HG03520 (cell line): ENCODE measurements around the gene NF1.

Experiments used
- ATAC-seq: cut with Tn5 transposase; IDR thresholded peaks from one replicate; pipeline ENCODE4 v1.9.1; 2021; ENCODE audit warnings: mild to moderate bottlenecking, moderate library complexity; ENCODE audit not compliant: unreplicated experiment

NF1 gene

GRCh38 chr17:31397256-31397939, 302.6 kb downstream of the NF1 start:
- no peak for ATAC-seq

GRCh38 chr17:31398381-31399311, 303.9 kb downstream of the NF1 start:
- no peak for ATAC-seq

DNA sequence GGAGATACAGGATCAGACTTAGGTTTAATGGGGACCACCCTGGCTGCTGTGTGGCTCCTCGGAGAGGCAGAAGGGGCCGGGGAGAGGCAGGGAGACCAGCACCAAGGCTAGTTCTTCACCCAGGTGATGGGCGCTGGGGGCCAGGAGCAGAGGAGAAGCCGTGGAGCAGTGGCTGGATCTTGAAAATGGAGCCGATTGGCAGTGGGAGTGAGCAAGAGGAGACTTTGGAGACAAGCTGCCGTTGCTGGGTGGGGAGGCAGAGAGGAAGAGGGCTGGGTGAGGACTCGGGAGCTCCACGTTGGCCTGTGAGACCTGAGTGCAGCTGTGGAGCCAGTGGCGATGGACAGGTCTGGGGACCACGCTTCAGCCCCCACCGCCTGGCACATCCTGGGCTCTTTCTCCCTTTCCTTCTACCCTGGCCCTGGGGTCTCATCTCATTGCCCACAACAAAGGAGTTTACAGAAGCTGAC, 305.7 kb downstream of the NF1 start:
- no peak for ATAC-seq

DNA sequence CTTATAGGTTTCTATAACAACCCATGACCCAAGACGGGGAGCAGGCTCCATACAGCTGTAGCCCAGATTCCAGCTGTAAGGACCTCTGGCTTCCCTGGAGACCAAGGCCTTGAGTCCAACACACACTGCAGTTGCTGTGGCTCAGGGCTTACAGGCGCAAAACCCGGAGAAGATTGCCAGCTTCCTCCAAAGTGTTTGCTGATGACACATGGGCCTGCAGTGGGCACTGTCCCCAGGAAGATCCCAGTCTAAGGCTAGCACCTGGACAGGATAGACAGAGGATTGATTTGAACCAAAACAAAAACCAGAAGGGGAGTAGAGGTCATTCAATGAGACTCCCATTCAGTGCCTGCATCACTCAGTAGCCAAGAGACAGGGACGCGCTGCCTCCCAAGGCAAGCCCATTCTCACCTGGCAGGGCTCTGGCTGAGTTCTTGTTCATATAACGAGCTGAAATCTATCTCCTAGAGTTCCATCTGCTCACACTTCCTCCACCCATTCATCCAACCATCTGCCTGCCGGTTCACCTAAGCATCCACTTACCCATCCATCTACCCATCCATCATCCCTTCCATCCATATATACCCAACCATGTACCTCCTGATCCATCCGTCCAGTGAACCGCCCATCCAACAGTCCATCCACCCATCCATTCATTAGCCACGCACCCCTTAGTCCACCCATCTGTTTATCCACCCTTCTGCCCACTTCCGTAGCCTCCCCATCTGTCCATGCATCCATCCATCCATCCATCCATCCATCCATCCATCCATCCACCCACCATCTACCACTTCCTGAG, 306.9 kb downstream of the NF1 start:
- no peak for ATAC-seq

DNA sequence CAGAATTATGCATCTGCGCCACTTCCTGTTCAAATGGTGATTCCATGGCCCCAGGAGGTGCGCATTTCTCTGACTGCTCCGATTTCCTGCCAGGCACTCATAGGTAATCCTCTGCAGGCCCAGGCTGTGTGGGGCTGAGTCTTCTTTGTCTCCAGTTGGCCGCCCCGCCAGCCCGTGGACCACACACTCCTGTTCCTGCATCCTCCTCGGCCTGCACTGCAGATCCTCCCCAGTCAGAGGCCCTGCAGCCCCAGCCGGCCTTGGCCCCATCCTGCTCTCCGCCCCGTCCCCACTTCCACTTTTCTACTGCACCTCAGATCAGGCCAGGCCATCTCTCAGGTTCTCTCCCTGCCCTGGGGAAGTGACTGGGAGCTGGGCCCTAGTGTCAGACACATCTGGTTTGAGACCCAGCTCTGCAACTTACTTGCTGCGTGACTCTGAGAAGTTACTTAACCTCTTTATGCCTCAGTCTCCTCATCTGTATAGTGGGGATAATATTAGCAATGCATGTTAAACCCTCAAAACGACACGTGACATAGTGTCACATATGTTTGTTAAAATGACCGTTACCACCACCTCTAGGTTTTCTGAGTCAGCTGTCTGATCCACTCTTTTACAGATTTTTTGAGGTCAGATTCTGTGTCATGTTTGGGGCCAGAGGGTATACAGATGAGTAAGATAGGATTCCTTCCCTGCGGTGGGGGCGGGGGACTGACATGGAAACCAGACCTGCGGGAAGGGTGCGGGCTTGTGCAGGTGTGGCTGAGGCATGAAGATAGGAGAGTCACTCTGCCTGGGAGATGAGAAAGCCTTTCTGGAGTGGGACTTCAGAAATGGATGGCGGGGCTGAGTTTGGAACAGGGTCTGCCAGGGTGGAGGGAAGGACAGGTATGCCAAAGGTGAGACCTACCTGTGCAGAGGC, 309.5 kb downstream of the NF1 start:
- ATAC-seq: no peak

DNA sequence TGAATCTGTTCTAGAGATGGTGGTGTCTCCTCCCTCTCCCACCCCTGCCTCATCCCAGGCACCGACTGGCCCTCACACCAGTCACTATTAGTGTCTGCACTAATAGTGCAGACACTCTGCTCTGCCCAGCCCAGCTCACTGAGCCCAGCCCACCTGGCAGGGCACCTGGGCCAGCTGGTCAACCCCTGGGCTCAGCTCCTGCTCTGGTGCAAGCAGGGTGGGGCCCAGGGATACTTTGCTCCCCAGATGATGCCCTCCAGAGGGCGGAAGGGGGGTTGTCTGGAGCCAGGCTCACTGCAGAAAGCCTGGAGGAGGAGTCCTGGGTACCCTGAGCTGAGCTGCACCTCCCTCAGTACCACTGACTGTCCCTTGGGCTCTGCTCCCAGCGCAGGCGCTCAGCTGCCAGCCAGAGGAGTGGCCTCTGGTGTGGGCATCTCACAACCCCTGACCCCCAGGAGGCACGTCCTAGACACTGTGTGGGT, 311.2 kb downstream of the NF1 start:
- ATAC-seq: no peak

GRCh38 chr17:31408586-31408985, 313.8 kb downstream of the NF1 start:
- ATAC-seq: no peak

DNA sequence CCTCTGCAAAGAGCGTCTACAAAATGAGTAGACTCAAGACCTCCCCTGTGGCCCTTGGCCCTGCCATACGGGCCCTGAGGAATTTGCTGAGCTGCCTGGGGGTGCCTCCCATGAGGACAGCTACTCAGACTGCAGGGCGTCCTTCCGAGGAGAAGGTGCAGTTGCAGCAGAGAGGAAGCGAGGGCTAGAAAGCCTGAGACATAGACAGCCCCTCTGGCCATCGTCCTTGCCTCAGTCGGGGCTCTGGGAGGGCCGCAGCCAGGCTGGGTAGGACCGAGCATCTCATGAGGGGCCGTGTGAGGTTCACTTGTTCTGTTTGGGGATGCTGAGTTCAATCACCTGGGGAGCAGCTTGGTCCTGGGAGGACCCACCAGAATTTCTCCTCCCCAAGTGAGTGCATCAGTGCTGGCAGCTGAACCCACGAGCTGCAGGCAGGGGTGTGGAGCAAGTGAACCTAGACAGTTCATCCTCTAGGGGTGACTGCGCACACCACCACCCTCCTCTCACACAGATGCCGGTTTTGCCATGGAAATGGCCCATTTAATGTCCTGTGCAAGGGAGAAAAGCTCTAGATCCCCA, 317.0 kb downstream of the NF1 start:
- no peak for ATAC-seq

- ATAC-seq: no peak
Observed at GRCh38 chr17:31412511-31412910, 317.7 kb downstream of the NF1 start.

DNA sequence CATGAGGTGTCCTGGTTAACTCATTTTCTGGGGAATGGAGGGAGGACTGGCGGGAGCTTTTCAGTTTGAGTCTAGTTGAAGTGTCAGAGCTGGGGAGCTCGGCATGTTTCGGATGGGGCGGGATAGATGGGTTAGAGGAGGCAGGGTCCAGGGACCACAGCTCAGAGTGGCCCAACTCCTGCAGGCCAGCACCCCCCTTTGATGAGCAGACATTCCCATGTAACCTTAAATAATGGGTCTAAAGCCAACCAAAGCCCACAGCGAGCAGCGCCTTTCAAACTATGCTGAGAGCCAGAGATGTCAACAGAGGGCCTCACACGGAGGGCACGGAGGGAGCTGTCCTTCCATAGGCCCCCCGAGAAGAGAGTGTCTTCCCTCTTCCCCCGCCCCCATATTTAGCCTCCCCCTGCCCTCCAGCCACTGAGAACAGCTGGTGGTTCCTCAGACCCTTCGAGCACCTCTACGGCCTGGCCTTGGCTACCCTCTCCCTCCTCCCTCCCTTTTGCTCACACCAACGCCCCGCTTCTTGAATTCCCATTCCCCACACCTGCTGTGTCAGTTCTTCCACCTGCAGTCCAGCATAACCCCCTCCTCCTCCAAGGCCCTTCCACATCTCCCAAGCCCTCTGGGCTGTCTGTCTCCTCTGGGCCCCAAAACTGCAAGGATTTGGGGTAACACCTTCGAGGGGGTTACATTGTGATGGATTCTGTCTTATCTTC, 318.5 kb downstream of the NF1 start:
- no peak for ATAC-seq

GRCh38 chr17:31413874-31414549, 319.2 kb downstream of the NF1 start:
- ATAC-seq: no peak

DNA sequence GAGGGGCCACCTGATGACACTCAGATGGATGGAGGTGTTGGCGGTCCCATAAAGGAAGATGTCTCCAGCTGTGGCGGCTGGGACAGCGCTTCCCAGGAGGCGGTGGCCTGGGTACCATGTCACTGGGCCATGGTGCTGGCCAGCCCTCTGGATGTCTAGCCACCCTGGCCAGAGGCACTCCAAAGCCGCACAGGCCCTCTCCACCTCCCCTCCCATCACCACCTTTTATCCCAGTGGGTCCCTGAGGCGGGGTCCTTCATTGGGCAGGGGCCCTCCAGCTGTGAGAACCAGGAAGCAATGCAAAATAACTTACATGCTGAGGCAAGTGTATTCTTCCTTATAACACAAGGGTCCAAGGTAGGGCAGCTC, 319.8 kb downstream of the NF1 start:
- ATAC-seq: no peak

GRCh38 chr17:31415004-31415454, 320.3 kb downstream of the NF1 start:
- no peak for ATAC-seq

DNA sequence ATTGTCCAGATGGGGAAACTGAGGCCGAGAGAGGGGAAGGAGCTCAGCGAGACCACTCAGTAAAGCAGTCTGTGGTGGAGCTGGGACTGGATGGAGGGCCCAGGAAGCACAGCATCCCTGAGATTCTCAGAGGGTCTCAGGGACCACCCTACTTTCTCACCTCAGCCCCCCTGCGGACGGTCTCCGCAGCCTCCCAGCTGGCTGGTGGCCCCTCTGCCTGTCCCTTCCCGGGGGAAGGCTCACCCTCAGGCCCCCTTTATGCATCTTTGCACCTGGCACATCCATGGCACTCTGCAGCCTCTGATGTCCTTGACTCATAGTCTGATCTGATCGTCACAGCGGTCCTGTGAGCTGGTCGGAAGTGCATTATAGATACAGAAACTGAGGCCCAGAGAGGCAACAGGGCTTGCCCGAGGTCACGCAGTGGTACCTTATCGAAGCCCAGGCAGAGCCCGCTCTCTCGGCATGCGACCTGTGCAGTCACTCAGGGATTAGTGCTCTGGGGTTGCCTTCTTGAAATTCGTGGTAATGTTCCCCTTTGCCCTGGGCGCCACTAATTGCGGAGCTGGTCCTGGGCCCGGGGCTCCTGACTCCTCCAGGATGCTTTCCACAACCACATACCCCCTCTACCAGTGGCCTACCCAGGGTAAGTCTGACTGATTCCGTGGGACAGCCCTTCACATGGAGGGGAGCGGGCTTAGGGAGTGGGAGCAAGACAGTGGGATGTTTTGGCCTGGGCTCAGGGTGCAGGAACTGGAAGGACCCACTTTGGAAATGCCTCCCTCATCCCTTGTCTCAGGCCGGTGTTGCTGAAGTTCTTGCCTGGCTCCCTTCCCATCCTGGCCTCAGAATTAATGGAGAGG, 321.1 kb downstream of the NF1 start:
- no peak for ATAC-seq

GRCh38 chr17:31416503-31416923, 321.7 kb downstream of the NF1 start:
- no peak for ATAC-seq

DNA sequence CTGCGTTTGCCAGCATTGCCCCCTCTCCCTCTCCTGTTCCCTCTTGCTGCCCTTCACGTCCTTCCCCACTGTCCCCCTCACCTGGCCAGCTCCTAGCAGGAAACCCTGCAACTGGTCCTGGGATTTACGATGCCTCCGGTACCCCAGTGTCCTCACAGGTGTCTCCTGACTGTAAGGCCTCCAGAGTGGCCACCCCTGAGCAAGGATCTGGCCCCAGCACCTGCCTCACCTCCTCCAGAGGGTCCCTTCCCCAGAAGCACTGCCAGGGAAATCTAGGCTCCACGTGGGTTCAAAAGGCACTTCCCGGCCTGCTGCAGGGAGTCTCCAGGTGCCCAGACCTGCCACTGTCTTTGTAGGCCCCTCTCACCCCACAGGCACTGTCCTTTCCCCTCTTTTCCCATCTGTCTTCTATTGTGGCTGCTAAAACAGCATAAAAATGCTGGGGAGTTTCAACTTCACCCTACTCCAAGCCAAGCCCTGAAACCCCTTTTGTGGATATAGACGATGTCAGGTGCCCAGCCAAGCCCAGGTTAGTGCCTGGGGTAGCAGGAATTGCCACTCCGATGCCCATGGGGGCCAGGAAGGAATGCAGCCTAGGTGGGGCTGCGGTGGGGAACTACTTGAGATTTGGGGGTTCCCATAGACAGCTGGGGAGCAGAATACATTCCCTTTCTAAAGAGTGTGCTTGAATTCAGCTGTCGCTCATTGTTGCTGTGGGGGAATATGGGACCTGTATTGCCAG, 322.4 kb downstream of the NF1 start:
- ATAC-seq: no peak
